Cerebellar nuclear complex (tissue), 1 donor: Measurements from ENCODE around the gene LGALS1.

Source experiments
- DNase-seq, 2 experiments: peaks; one replicate each; lab custom pipeline; 2025; lab: John Stamatoyannopoulos, UW

Gene LGALS1

GRCh38 chr22:37662039-37662438 lies 13.4 kb upstream of the LGALS1 start:
- no peak for DNase-seq

GRCh38 chr22:37663521-37664140 lies 11.8 kb upstream of the LGALS1 start:
- no peak for DNase-seq

DNA sequence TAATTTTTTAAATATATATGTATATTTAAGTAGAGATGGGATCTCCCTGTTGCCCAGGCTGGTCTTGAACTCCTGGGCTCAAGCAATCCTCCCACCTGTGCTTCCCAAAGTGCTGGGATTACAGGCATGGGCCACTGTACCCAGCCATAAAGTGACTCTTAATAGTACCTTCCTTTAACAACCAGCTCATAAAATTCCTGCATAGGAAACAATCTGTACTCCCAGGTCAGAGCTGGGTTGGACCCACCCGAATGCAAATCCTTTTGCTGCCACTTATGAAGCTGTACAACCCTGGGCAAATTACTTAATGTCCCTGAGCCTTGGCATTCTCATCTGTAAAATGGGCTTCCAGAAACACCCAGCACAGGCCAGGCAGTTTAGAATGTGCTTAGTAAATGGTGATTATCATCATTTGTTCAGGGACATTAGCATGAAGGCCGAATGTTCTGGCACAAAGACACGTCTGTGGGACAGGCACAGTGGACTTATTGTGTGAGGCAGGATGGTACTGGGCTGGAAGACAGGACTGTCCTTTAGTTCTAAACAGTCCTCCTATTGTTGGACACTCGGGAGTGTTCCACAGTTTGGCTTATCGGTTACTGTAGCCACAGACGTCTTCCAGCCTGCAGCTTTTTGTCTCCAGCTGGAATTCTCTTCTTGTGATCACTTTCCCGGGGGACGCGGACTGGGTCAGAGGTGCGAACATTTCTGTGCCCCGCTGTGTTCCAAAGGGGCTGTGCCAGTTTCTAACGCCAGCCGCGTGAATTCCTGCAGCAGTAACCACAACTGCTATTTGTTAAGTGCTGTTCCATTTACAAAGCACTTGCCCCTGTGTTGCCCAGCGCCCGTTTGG lies 11.0 kb upstream of the LGALS1 start:
- no peak for DNase-seq

GRCh38 chr22:37665487-37665886 lies 9.9 kb upstream of the LGALS1 start:
- no peak for DNase-seq

DNA sequence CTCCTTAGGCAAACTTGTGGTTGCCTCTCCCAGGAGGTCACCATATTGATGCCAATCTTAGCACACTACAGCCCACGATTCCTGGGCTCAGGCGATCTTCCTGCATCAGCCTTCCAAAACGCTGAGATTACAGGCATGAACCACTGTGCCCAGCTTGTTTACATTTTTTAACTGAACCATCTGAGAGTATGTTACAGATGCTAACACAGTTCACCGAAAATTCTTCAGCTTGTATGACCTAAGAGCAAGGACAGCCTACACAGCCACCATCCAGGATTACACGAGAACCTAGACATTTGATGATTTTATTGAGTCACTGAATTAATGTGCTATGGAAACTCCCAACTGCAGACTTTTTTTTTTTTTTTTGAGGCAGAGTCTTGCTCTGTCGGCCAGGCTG lies 5.8 kb upstream of the LGALS1 start:
- no peak for DNase-seq

GRCh38 chr22:37672206-37672919 lies 3.1 kb upstream of the LGALS1 start:
- no peak for DNase-seq

DNA sequence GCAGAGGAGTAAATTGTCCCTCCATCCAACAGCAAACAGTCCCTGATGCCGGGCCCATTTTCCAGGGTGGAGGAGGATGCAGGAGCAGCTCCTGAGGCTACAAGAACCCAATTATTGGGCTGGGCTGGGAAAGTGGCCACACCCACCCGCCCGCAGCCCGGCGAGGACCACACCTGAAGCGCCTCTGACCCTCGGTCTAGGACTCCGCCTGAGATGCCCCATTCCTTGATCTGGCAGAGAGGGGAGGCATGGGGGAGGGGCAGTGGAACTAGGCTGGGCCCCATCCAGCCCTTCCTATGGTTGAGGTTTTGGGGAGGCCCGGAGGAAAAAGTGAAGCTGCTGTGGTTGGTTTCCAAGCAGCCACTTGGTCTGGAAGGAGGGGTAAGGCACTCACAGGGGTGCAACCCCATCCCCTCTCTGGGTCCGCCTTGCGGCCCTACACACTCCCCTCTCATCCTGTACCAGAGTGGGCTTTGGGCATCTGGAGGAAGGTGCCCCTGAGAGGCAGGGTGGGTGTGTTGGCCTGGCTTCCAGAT lies 2.4 kb upstream of the LGALS1 start:
- no peak for DNase-seq

DNA sequence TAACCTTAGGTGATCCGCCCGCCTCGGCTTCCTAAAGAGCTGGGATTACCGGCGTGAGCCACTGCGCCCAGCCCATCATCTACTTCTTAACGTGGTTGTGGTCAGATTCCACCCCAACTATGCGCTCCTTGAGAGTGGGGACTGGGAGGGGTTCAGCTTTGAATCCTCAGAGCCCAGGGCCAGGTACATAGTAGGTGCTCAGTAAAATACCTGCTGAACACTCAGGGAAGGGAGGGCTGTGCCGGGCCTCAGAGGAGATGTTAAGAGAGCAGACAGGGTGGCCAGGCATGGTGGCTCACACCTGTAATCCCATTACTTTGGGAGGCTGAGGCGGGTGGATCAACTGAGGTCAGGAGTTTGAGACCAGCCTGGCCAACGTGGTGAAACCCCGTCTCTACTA lies 1.2 kb upstream of the LGALS1 start:
- no peak for DNase-seq

DNA sequence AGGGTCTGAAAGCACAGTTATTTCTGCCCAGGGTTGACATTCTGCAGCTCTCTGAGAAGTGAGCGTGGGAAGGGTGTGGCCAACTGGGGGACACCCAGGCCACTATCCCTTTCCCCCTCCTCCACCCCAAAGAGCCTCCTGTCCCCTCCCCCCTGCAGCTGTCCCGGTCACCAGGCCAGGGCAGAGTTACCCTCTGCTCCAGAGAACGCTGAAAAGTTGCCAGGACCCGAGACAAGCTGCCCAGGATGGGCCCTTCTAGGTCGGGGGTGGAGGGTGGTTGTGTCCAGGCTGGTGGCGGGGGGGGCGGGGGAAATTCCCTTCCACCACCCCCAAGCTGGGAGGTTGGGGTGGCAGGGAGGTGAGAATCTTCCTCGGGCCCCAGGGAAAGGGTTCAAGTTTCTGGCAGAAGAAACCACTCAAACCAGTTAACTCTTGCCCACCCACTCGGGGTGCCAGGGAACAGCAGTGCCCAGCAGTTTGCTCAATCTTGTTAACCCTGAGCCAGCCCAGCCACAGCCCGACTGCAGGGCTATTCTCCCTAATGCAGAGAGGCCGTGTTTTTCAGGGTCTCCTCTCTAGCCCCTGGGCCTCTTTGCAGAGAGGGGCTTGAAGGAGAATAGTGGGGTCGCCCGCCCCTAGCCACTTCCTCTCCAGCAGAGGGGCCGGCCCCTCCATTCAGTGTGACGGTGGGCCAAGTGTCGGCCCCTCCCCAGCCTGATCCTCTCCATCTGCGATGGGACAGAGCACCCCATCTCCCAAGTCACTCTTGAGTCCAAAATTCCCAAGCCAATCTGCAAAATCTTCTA lies 697 bp downstream of the LGALS1 start:
- no peak for DNase-seq

DNA sequence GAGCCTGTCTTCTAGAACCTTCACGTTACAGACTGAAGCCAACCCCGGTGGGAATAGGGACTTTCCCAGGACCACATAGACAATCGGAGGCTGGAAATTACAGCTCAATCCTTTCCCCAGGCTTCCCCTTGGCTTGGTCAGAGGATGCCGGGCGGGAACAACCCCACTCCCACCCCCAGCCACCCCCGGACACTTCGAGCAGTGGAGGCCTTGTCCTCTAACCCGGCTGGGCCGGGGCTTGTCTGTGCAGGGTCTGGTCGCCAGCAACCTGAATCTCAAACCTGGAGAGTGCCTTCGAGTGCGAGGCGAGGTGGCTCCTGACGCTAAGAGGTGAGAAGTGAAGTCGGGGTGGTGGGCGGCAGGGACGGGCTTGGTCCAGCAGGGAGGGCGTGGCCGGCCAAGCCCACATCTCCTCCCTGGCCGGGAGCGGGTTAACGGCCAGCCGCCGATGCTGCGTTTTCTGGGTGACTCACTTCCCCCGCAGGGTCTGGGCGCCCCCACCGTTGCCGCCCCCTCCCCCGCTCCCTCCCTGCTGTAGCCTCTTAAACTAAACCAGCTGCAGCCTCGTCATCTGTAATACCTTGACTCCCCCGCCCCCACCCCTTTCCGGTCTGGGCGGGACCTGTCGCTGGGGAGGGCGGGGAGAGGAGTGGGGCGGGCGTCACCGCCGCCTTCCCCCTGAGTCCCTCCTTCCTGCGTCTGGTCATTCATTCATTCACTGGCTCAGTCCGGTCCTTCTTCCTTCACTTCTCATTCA lies 1.5 kb downstream of the LGALS1 start:
- DNase-seq: no peak

DNA sequence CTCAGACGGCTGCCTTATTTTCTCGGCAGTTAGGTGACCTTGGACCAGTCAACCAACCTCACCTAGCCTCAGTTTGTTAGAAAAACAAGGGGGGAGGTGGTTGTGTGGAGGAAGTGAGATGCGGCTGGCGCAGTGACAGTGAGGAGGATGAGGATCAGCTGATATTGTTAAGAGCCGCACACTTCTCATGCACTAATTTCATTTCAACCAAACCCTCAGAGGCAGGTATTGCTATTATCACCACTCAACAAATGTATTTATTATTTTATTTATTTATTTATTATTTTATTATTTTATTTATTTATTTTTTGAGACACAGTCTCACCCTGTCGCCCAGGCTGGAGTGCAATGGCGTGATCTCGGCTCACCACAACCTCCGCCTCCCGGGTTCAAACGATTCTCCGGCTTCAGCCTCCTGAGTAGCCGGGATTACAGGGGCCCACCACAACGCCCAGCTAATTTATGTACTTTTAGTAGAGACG lies 2.1 kb downstream of the LGALS1 start:
- no peak for DNase-seq

- no peak for DNase-seq
Observed at GRCh38 chr22:37678372-37678771, 2.9 kb downstream of the LGALS1 start.

DNA sequence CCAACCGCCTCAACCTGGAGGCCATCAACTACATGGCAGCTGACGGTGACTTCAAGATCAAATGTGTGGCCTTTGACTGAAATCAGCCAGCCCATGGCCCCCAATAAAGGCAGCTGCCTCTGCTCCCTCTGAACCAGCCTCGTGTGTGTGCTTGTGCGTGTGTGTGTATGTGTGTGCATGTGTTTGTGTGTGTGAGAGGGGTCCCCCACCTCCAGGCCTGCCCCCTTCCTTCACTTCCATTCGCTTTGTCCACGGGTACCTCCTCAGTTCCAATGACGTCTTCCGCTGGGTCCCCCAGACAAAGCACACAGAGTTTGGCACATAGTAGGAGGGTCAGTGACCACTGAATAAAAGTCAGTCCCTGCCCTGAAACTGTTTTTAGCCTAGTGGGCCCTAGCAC lies 4.2 kb downstream of the LGALS1 start:
- DNase-seq: no peak

GRCh38 chr22:37680191-37680851 lies 4.9 kb downstream of the LGALS1 start:
- no peak for DNase-seq

GRCh38 chr22:37681001-37681424 lies 5.6 kb downstream of the LGALS1 start:
- no peak for DNase-seq

GRCh38 chr22:37681556-37682049 lies 6.2 kb downstream of the LGALS1 start:
- DNase-seq: no peak

GRCh38 chr22:37684803-37685615 lies 9.6 kb downstream of the LGALS1 start:
- no peak for DNase-seq

DNA sequence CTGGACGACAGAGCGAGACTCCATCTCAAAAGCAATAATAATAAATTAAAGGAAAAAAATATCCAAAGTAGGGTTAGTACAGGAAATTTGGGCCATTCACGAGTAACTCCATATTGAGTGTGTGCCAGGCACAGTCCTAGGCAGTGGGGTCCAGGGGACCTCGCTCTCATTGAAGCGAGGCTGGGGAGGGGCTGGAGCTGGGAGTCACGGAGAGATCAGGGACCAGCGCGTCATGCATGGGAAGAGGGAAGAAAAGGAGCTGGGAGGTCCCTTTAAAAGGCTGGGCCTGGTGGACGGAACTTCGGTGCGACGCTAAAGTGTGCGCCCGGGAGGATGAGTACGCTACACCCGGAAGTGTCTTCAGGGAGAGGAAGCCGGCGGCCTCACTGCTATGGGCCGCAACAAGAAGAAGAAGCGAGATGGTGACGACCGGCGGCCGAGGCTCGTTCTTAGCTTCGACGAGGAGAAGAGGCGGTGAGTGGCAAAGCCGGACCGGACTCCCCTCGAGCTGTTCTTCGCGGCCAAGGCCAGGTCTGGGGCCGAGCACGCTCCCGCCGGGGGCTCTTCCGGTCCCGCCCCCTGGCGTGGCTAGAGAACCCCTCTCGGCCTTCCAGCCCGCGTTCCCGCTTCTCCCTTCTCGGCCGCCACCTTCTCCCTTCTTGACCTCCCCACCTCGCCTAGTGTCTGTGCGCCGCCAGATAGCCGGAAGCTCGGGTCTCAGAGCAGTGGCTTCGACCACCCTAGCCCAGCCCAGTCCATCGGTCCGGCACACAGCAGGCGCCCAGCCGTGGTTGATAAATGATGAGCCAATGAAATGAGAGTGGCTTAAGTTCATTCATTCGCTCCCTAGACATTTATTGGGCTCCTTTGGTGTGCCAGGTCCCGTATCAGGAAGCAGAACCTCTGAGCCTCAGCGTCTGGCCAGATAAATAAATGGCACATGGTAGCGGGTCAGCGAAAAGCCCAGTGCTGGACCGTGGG lies 10.9 kb downstream of the LGALS1 start, which contains the start of gene NOL12:
NOL12 (plus strand) TSS at position 342 of the 981 bp plus-strand sequence; CDS start at position 392, 50 bp downstream.
- DNase-seq: peak in 1 of 2 experiments; percentile 44
